GOT3 (cell line): ENCODE measurements around the gene C1orf53.

ENCODE experiments used
- DNase-seq: peaks from one replicate; lab custom pipeline; 2025; ENCODE audit warnings: mixed read lengths; lab: John Stamatoyannopoulos, UW

C1orf53 gene

GRCh38 chr1:197908716-197909220 lies 6.3 kb downstream of the C1orf53 start:
- DNase-seq = no peak

- DNase-seq = no peak
Observed at GRCh38 chr1:197909384-197909783, 7.0 kb downstream of the C1orf53 start.

- no peak for DNase-seq
Observed at GRCh38 chr1:197910120-197910991, 7.9 kb downstream of the C1orf53 start.

GRCh38 chr1:197911111-197911856 lies 8.9 kb downstream of the C1orf53 start:
- DNase-seq = no peak

- DNase-seq = no peak
Observed at GRCh38 chr1:197911857-197912696, 9.6 kb downstream of the C1orf53 start.

- no peak for DNase-seq
Observed at GRCh38 chr1:197912739-197913494, 10.5 kb downstream of the C1orf53 start.

GRCh38 chr1:197913495-197914276 lies 11.3 kb downstream of the C1orf53 start:
- DNase-seq = no peak

- DNase-seq = no peak
Observed at GRCh38 chr1:197914510-197914909, 12.1 kb downstream of the C1orf53 start.

- DNase-seq = no peak
Observed at GRCh38 chr1:197915260-197915861, 12.9 kb downstream of the C1orf53 start.

GRCh38 chr1:197915862-197916499 lies 13.6 kb downstream of the C1orf53 start:
- DNase-seq = no peak

GRCh38 chr1:197916500-197916983 lies 14.1 kb downstream of the C1orf53 start:
- DNase-seq = no peak

GRCh38 chr1:197917805-197918651 lies 15.6 kb downstream of the C1orf53 start:
- no peak for DNase-seq

- DNase-seq = no peak
Observed at GRCh38 chr1:197918807-197919345, 16.4 kb downstream of the C1orf53 start.

GRCh38 chr1:197919346-197920066 lies 17.1 kb downstream of the C1orf53 start:
- no peak for DNase-seq

- no peak for DNase-seq
Observed at GRCh38 chr1:197920067-197920396, 17.6 kb downstream of the C1orf53 start.

GRCh38 chr1:197920414-197921117 lies 18.1 kb downstream of the C1orf53 start:
- DNase-seq = no peak
